GM18868 (cell line): ENCODE measurements around the gene PDS5A.
"Not testable (repeated sequence)": the region's sequence is repeated elsewhere in the genome, so short reads cannot be mapped to it uniquely, and the experiment has no call there.

Experiments used
- ATAC-seq: cut with Tn5 transposase; IDR thresholded peaks from one replicate; pipeline ENCODE4 v1.9.1; 2021; ENCODE audit warnings: mild to moderate bottlenecking, moderate library complexity; ENCODE audit not compliant: unreplicated experiment

PDS5A gene

DNA sequence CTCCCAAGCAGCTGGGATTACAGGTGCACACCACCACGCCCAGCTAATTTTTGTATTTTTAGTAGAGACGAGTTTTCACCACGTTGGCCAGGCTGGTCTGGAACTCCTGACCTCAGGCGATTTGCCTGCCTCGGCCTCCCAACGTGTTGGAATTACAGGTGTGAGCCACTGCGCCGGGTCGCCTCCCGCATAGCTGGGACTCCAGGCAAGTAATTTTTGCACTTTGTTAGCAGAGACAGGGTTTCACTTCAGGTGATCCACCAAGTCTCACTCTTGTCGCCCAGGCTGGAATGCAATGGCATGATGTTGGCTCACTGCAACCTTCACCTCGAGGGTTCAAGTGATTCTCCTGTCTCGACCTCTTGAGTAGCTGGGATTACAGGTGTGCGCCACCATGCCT is 137.2 kb downstream of the PDS5A start:
- ATAC-seq, result not testable (repeated sequence)

GRCh38 chr4:39840027-39840426 is 137.7 kb downstream of the PDS5A start:
- ATAC-seq, result no peak

DNA sequence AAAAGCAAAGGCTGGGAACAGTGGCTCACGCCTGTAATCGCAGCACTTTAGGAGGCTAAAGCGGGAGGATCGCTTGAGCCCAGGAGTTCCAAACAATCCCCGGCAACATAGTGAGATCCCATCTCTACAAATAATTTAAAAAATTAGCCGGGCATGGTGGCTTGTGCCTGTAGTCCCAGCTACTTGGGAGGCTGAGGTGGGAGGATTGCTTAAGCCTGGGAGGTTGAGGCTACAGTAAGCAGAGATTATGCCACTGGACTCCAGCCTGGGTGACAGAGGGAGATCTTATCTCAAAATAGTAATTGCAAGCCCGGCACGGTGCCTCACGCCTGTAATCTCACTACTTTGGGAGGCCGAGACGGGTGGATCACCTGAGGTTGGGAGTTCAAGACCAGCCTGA is 139.3 kb downstream of the PDS5A start:
- ATAC-seq, result not testable (repeated sequence)

- ATAC-seq, result no peak
Observed at GRCh38 chr4:39834269-39834668, 143.4 kb downstream of the PDS5A start.

DNA sequence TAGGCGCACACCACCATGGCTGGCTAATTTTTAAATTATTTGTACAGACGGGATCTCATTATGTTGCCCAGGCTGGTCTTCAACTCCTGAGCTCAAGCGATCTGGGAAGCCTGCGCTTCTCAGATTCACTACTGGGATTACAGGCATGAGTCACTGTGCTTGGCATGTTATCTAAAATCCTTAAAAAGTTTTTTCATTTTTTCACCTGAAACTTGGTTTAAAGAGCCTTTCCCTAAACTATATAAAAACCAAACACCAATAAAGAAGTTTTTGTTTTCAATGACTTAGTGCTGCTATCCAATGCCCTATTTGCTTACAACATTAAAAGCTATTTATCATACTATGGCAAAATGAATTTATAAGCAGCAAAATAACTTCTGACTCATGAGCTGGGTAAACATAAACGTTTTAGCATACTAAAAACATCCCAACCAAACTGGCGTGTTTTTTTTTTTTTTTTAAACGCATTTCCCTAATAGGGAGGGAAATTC is 151.9 kb downstream of the PDS5A start:
- ATAC-seq, result no peak

GRCh38 chr4:39825090-39825489 is 152.6 kb downstream of the PDS5A start:
- no peak for ATAC-seq

- no peak for ATAC-seq
Observed at GRCh38 chr4:39823191-39823590, 154.5 kb downstream of the PDS5A start.

DNA sequence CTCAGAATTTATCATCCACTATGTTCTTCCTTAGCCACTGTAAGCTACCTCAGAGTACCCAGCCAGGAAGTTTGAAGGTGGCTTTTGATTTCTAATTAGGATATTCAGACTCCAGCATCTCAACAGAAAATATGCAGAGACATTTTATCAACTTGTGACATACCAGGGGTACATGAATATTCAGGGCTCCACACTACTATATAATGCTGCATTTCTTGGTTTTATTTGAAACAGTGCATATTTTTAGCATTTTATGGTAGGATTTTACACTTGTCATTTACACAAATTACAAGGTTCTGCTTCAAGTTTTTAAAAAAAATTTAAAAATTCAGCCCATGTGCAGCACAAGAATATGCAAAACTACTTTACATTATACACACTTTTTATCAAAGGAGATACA is 155.0 kb downstream of the PDS5A start:
- ATAC-seq, result no peak

GRCh38 chr4:39821951-39822350 is 155.8 kb downstream of the PDS5A start:
- no peak for ATAC-seq

- no peak for ATAC-seq
Observed at GRCh38 chr4:39820186-39820585, 157.5 kb downstream of the PDS5A start.

GRCh38 chr4:39818646-39819045 is 159.1 kb downstream of the PDS5A start:
- ATAC-seq, result no peak

DNA sequence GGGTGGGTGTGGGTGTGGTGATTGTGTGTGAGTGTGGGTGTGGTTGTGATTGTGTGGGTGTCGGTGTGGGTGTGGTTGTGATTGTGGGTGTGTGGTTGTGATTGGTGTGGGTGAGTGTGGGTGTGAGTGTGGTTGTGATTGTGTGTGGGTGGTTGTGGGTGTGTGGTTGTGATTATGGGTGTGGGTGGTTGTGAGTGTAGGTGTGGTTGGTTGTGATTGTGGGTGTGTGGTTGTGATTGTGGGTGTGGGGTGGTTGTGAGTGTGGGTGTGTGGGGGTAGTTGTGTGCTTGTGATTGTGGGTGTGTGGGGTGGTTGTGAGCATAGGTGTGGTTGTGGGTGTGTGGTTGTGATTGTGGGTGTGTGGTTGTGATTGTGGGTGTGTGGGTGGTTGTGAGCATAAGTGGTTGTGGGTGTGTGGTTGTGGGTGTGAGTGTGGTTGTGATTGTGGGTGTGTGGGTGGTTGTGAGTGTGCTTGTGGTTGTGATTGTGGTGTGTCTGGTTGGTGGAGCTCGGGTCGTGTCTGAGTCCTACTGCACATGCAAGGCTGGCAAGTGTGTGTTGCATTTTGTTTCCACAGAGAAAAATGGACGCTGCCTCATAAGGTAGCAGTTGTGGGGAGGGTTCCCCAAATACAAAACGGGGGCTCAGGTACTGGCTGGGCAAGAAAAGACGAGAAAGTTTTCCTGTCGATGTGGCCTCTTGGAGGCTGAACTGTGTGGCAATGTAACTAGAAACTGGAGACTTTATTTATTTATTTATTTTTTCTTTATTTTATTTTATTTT is 163.1 kb downstream of the PDS5A start:
- no peak for ATAC-seq

- ATAC-seq, result not testable (repeated sequence)
Observed at GRCh38 chr4:39813761-39814160, 163.9 kb downstream of the PDS5A start.

GRCh38 chr4:39813033-39813432 is 164.7 kb downstream of the PDS5A start:
- not testable (repeated sequence) for ATAC-seq

- no peak for ATAC-seq
Observed at GRCh38 chr4:39812500-39812899, 165.2 kb downstream of the PDS5A start.

DNA sequence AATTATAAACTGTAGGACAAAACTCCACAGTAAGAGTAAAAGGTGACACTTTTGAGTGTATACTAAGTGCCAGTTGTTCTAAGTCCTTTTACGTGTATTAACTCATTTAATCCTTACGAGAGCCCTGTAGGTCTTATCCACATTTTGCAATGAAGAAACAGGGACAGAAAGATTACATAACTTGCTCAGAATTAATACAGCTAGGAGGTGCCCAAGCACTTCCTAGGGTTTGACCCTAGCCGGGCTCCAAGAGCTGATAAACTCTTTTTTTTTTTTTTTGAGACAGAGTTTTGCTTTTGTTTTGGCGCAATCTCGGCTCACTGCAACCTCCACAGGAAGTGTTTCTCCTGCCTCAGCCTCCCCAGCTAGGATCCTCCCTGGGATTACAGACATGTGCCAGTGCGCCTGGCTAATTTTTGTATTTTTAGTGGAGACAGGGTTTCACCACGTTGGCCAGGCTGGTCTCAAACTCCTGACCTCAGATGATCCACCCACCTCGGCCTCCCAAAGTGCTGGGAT is 169.4 kb downstream of the PDS5A start:
- no peak for ATAC-seq

- no peak for ATAC-seq
Observed at GRCh38 chr4:39802005-39802404, 175.7 kb downstream of the PDS5A start.

- ATAC-seq, result not testable (repeated sequence)
Observed at GRCh38 chr4:39792976-39793375, 184.7 kb downstream of the PDS5A start.

DNA sequence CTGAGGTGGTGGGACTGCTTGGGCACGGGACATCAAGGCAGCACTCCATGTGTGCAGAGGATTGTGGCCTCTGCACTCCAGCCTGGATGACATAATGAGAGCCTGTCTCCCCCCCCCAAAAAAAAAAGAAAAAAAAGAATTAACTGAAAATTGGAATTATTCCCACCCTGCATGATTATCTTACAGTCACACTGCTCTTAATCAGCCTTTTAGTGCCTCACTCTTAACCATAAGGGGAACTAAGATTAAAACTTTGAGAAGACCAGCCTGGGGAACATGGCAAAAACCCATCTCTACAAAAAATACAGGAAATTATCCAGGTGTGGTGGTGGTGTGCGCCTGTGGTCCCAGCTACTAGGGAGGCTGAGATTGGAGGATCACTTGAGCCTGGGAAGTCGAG is 185.2 kb downstream of the PDS5A start:
- ATAC-seq, result no peak

DNA sequence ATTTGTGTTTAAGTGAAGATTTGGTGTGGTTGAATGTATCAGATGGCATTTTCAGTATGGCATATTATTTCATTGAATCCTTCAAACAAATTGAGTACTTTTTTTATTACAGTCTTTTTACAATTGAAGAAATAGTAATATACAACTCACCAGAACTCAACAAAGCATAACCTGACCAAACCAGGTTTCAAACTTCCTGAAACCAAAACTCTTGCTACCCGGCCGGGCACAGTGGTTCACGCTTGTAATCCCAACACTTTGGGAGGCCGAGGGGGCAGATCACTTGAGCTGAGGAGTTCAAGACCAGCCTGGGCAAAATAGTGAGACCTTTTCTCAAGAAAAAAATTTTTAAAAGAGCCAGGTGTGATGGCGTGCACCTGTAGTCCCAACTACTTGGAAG is 185.6 kb downstream of the PDS5A start:
- ATAC-seq, result no peak

DNA sequence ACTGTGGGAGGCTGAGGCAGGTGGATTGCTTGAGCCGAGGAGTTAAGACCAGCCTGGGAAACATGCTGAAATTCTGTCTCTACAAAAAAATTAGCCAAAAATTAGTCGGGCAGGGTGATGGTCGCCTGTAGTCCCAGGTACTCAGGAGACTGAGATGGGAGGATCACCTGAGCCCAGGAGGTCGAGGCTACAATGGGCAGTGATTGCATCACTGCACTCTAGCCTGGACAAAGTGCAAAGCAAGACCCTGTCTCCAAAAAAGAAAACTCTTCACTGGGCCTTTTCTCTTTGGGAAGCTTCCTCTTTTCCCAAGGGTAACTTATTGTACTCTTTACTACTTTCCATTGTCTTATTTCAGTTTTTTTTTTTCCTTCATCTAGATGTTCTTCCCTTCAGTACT is 190.9 kb downstream of the PDS5A start:
- ATAC-seq, result no peak

DNA sequence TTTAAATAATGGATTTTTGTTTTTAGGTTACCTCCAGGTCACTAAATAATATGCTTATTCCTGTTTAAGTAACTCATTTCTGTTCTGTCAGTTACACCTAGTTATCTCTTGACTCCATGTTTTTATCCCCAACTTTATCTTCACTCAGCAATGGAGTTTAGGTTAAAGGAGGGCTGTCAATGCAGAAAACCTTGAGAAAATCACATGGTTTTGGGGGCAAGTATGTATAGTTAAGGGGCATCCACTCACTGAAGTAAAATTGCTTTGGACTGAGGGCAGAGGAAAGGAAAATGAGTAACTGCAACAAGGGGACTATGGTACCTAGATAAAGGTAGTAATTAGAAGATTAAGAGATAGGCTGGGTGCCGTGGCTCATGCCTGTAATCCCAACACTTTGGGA is 192.6 kb downstream of the PDS5A start:
- ATAC-seq, result no peak

GRCh38 chr4:39781988-39782387 is 195.7 kb downstream of the PDS5A start:
- ATAC-seq, result not testable (repeated sequence)
